A549 (cell line): ENCODE measurements around the gene CS.

ENCODE experiments used
- FOSB ChIP-seq: fragments of 250-450 bp; sonication (Bioruptor Pico); IDR thresholded peaks from 2 replicates; pipeline ENCODE4 v1.5.0; 2020; ENCODE audit warnings: mild to moderate bottlenecking, moderate library complexity
- NFE2L2 ChIP-seq: fragments of 150-350 bp; conservative IDR thresholded peaks from 2 replicates; pipeline ENCODE4 v1.6.1; 2014; ENCODE audit warnings: low read length
- POLR2A ChIP-seq: IDR thresholded peaks from 2 replicates; pipeline ENCODE4 v1.6.1; 2012; ENCODE audit warnings: mild to moderate bottlenecking, low read length
- TF ChIP-seq, protein P1 (sequence below): IDR thresholded peaks from 2 replicates; pipeline ENCODE4 v1.6.1; 2012
- TF ChIP-seq, protein P2 (sequence below): fragments of >200 bp; sonication (Bioruptor Twin); formaldehyde crosslinking; IDR thresholded peaks from 3 replicates; pipeline ENCODE4 v1.5.1; 2016

DNA sequence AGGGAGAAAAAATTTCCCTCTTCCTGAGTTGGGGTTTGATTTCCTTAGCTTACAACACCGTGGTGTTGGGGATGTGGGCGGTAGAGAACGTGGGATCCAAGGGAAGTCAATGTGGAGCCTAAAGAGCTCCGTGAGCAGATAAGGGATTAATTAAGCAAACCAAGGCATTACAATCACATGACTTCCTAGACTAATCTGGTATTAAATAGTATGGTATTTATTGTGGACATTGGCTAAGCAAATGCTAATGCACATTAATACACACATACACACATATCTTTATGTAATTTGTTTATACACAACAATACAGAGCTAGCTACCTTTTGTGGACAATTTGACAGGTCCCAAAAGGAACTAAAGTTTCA lies 77.6 kb downstream of the CS start:
- TF ChIP-seq, protein P1, sequence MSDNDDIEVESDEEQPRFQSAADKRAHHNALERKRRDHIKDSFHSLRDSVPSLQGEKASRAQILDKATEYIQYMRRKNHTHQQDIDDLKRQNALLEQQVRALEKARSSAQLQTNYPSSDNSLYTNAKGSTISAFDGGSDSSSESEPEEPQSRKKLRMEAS = no peak
- TF ChIP-seq, protein P2, sequence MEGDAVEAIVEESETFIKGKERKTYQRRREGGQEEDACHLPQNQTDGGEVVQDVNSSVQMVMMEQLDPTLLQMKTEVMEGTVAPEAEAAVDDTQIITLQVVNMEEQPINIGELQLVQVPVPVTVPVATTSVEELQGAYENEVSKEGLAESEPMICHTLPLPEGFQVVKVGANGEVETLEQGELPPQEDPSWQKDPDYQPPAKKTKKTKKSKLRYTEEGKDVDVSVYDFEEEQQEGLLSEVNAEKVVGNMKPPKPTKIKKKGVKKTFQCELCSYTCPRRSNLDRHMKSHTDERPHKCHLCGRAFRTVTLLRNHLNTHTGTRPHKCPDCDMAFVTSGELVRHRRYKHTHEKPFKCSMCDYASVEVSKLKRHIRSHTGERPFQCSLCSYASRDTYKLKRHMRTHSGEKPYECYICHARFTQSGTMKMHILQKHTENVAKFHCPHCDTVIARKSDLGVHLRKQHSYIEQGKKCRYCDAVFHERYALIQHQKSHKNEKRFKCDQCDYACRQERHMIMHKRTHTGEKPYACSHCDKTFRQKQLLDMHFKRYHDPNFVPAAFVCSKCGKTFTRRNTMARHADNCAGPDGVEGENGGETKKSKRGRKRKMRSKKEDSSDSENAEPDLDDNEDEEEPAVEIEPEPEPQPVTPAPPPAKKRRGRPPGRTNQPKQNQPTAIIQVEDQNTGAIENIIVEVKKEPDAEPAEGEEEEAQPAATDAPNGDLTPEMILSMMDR = no peak
- no peak for TF ChIP-seq POLR2A
- TF ChIP-seq NFE2L2 = no peak
- no peak for TF ChIP-seq FOSB (CRISPR knock-in tag)
